Osteoblast (primary cell): ENCODE measurements around the gene LRRC34. TPM values are rescaled to one million over a fixed set of nuclear protein-coding genes. Genes with fewer than 3 reads are reported as not detected.

Source experiments
- DNase-seq: peaks from one replicate; pipeline ENCODE4 v3.0.0; 2011; ENCODE audit warnings: low spot score, mixed read lengths; ENCODE audit not compliant: insufficient read length; ENCODE audit errors: missing footprints
- H2AFZ ChIP-seq: 2 replicates; pipeline ENCODE4 v1.6.0; 2011; ENCODE audit warnings: mild to moderate bottlenecking, low read length
- H3K27ac ChIP-seq: 2 replicates; pipeline ENCODE4 v1.5.1; 2011; ENCODE audit warnings: mild to moderate bottlenecking, low read depth, low read length, moderate library complexity
- H3K27me3 ChIP-seq: 2 replicates; pipeline ENCODE4 v1.6.0; 2012; ENCODE audit warnings: mild to moderate bottlenecking, control low read depth, inconsistent platforms, low read length, moderate library complexity; ENCODE audit not compliant: insufficient read depth
- H3K36me3 ChIP-seq: 2 replicates; pipeline ENCODE4 v1.5.1; 2011; ENCODE audit warnings: mild to moderate bottlenecking, low read length, control low read depth, moderate library complexity; ENCODE audit not compliant: insufficient read depth
- H3K4me1 ChIP-seq: 2 replicates; pipeline ENCODE4 v1.5.1; 2011; ENCODE audit warnings: mild to moderate bottlenecking, low read length, control low read depth, moderate library complexity; ENCODE audit not compliant: insufficient read depth
- H3K4me2 ChIP-seq: 2 replicates; pipeline ENCODE4 v1.6.0; 2011; ENCODE audit warnings: mild to moderate bottlenecking, low read length; ENCODE audit not compliant: insufficient read depth
- H3K4me3 ChIP-seq: fragments of 200-600 bp; sonication (generic); 3 replicates; pipeline ENCODE4 v1.5.1; 2012; ENCODE audit warnings: mild to moderate bottlenecking, low read length, inconsistent platforms; ENCODE audit not compliant: insufficient read depth
- H3K79me2 ChIP-seq: 2 replicates; pipeline ENCODE4 v1.6.0; 2012; ENCODE audit warnings: mild to moderate bottlenecking, low read length, control low read depth, inconsistent platforms; ENCODE audit not compliant: insufficient read depth
- H3K9me3 ChIP-seq: 2 replicates; pipeline ENCODE4 v1.5.1; 2011; ENCODE audit warnings: low read depth, low read length, control low read depth
- H4K20me1 ChIP-seq: 2 replicates; pipeline ENCODE4 v1.6.0; 2012; ENCODE audit warnings: mild to moderate bottlenecking, low read length, control low read depth; ENCODE audit not compliant: insufficient read depth
- CTCF ChIP-seq: IDR thresholded peaks from 2 replicates; pipeline ENCODE4 v1.5.1; 2011; ENCODE audit warnings: mild to moderate bottlenecking, low read depth, low read length, moderate library complexity; ENCODE audit errors: extremely low read depth
- total RNA-seq: library from RNA; depleted of rRNA; stranded (reverse); fragments of >200 nt; gene quantifications from 2 replicates; pipeline ENCODE4 v1.2.3, GENCODE V29; 2012

LRRC34 gene
- total RNA-seq, 1 donor = 2.2 TPM

- Histone ChIP-seq H3K79me2 (no peaks in the 10 kb centered on the region), H3K27me3 (no peaks in the 10 kb centered on the region), H3K4me2 (peak overlapping the region; percentile 31), H3K27ac (peak overlapping the region; percentile 13), H3K9me3 (peaks cover 1% of the 10 kb centered on the region), H3K4me1 (peaks cover 7% of the 10 kb centered on the region), H2AFZ (peak overlapping the region; percentile 86), H3K36me3 (no peaks in the 10 kb centered on the region), H4K20me1 (no peaks in the 10 kb centered on the region), H3K4me3 (no peak overlapping the region)
- no peak for TF ChIP-seq CTCF
- DNase-seq = peak; percentile 41
Observed at GRCh38 chr3:169818316-169818715, 5.6 kb upstream of the LRRC34 start.

GRCh38 chr3:169815590-169816150 lies 3.0 kb upstream of the LRRC34 start:
- no peak overlapping the region for H2AFZ ChIP-seq
- no peak for DNase-seq
- no peak for TF ChIP-seq CTCF
- no peaks in the 10 kb centered on the region for H3K79me2 ChIP-seq
- peaks cover 1% of the 10 kb centered on the region for H3K9me3 ChIP-seq
- H4K20me1 ChIP-seq = no peaks in the 10 kb centered on the region
- H3K27me3 ChIP-seq = no peaks in the 10 kb centered on the region
- H3K4me1 ChIP-seq = peaks cover 20% of the 10 kb centered on the region
- H3K36me3 ChIP-seq = no peaks in the 10 kb centered on the region
- H3K4me2 ChIP-seq = no peak overlapping the region
- no peak overlapping the region for H3K4me3 ChIP-seq
- no peak overlapping the region for H3K27ac ChIP-seq

- Histone ChIP-seq H3K27me3 (no peaks in the 10 kb centered on the region), H3K4me1 (peaks cover 20% of the 10 kb centered on the region), H3K4me3 (peak overlapping the region; percentile 78), H4K20me1 (no peaks in the 10 kb centered on the region), H3K36me3 (no peaks in the 10 kb centered on the region), H2AFZ (peak overlapping the region; percentile 98), H3K9me3 (peaks cover 1% of the 10 kb centered on the region), H3K4me2 (peak overlapping the region; percentile 85), H3K27ac (no peak overlapping the region), H3K79me2 (no peaks in the 10 kb centered on the region)
- DNase-seq = no peak
- TF ChIP-seq CTCF = peak; percentile 34
Observed at GRCh38 chr3:169813757-169814517, 1.2 kb upstream of the LRRC34 start.

- Histone ChIP-seq H2AFZ (peak overlapping the region; percentile 98), H3K79me2 (no peaks in the 10 kb centered on the region), H3K4me3 (peak overlapping the region; percentile 78), H3K27ac (no peak overlapping the region), H3K36me3 (no peaks in the 10 kb centered on the region), H3K9me3 (peaks cover 1% of the 10 kb centered on the region), H3K4me2 (peak overlapping the region; percentile 85), H3K4me1 (peaks cover 20% of the 10 kb centered on the region), H3K27me3 (no peaks in the 10 kb centered on the region), H4K20me1 (no peaks in the 10 kb centered on the region)
- no peak for DNase-seq
- TF ChIP-seq CTCF = no peak
Observed at GRCh38 chr3:169813278-169813677, 574 bp upstream of the LRRC34 start.
